GM19239 (cell line): ENCODE measurements around the gene ATP2B3.

ENCODE experiments used
- DNase-seq: peaks from one replicate; pipeline ENCODE4 v3.0.0; 2011; ENCODE audit warnings: low spot score; ENCODE audit not compliant: insufficient read length
- FAIRE-seq: peaks from 2 replicates; lab custom pipeline; 2011; peaks lifted over from hg19 to GRCh38; lab: Jason Lieb, UNC

Gene ATP2B3

GRCh38 chrX:153487590-153488071, 29.8 kb upstream of the ATP2B3 start:
- FAIRE-seq (no peak), DNase-seq (no peak)

GRCh38 chrX:153488231-153488914, 29.1 kb upstream of the ATP2B3 start:
- DNase-seq (no peak), FAIRE-seq (no peak)

- no peak for DNase-seq
- FAIRE-seq = no peak
Measured at GRCh38 chrX:153490217-153490930, 27.1 kb upstream of the ATP2B3 start.

- no peak for FAIRE-seq
- DNase-seq = no peak
Measured at GRCh38 chrX:153491351-153491914, 26.0 kb upstream of the ATP2B3 start.

GRCh38 chrX:153491918-153492317, 25.5 kb upstream of the ATP2B3 start:
- FAIRE-seq = no peak
- DNase-seq = no peak

- no peak for FAIRE-seq
Measured at GRCh38 chrX:153492543-153492942, 24.9 kb upstream of the ATP2B3 start.

GRCh38 chrX:153493085-153493484, 24.4 kb upstream of the ATP2B3 start:
- no peak for FAIRE-seq
- no peak for DNase-seq

More at GRCh38 chrX:153492543-153492942, 24.9 kb upstream of the ATP2B3 start:
- DNase-seq = no peak

GRCh38 chrX:153494061-153494460, 23.4 kb upstream of the ATP2B3 start:
- no peak for DNase-seq
- no peak for FAIRE-seq

- DNase-seq = no peak
- no peak for FAIRE-seq
Measured at GRCh38 chrX:153494541-153495361, 22.7 kb upstream of the ATP2B3 start, which contains the start of gene BGN. TSS of gene BGN (plus strand) at chrX:153494980. CDS start at chrX:153504632, 9,652 bp downstream.

- DNase-seq = no peak
- FAIRE-seq = no peak
Measured at GRCh38 chrX:153495362-153495751, 22.1 kb upstream of the ATP2B3 start.

GRCh38 chrX:153495903-153496589, 21.4 kb upstream of the ATP2B3 start:
- FAIRE-seq (no peak), DNase-seq (no peak)

- FAIRE-seq = no peak
Measured at GRCh38 chrX:153496590-153496959, 20.9 kb upstream of the ATP2B3 start.

GRCh38 chrX:153498453-153498852, 19.0 kb upstream of the ATP2B3 start:
- DNase-seq = no peak
- no peak for FAIRE-seq

More at GRCh38 chrX:153496590-153496959, 20.9 kb upstream of the ATP2B3 start:
- DNase-seq = no peak

GRCh38 chrX:153499341-153499740, 18.1 kb upstream of the ATP2B3 start:
- FAIRE-seq (no peak), DNase-seq (no peak)

GRCh38 chrX:153499876-153500275, 17.6 kb upstream of the ATP2B3 start:
- DNase-seq (no peak), FAIRE-seq (no peak)

GRCh38 chrX:153500676-153501280, 16.7 kb upstream of the ATP2B3 start:
- FAIRE-seq (no peak), DNase-seq (no peak)

GRCh38 chrX:153501530-153501929, 15.9 kb upstream of the ATP2B3 start:
- no peak for FAIRE-seq
- DNase-seq = no peak

GRCh38 chrX:153502131-153502530, 15.3 kb upstream of the ATP2B3 start:
- FAIRE-seq (no peak), DNase-seq (no peak)

GRCh38 chrX:153502796-153503195, 14.6 kb upstream of the ATP2B3 start:
- DNase-seq (no peak), FAIRE-seq (no peak)
